H1 (cell line): ENCODE data around the gene MRTFA. TPM values are rescaled to one million over a fixed set of nuclear protein-coding genes. Genes with fewer than 3 reads are reported as not detected.

Experiments used
- CTCF ChIA-PET: fragments of 300-600 bp; sonication (Branson Sonifier 250); formaldehyde crosslinking; loops from one replicate; lab custom pipeline; 2021; ENCODE audit not compliant: partially characterized antibody; lab: Charles Lee
- POLR2A ChIA-PET: fragments of 300-600 bp; sonication (Branson Sonifier 250); formaldehyde crosslinking; loops from one replicate; lab custom pipeline; 2021; ENCODE audit warnings: inconsistent platforms; ENCODE audit not compliant: partially characterized antibody; lab: Charles Lee
- DNase-seq, 2 experiments: peaks; one replicate each; pipeline versions ENCODE4 v3.0.0 to v3.0.0-alpha.2; 2010 to 2022; ENCODE audit warnings: low spot score in 2 of 2, low read depth in 1 of 2, mixed read lengths in 1 of 2
- FAIRE-seq: peaks from 2 replicates; lab custom pipeline; 2011; peaks lifted over from hg19 to GRCh38; lab: Jason Lieb, UNC
- H2AFZ ChIP-seq: 2 replicates; pipeline ENCODE4 v1.8.1; 2012; ENCODE audit warnings: low read length, inconsistent platforms
- H2AK5ac ChIP-seq: 2 replicates; pipeline ENCODE4 v1.6.1; 2013; ENCODE audit warnings: low read depth, low read length
- H2BK120ac ChIP-seq: replicated peaks from 2 replicates; pipeline ENCODE3; 2013; ENCODE audit warnings: low read depth, low read length, inconsistent platforms
- H2BK12ac ChIP-seq: 2 replicates; pipeline ENCODE4 v1.6.1; 2013; ENCODE audit warnings: low read depth, low read length
- H2BK15ac ChIP-seq: 2 replicates; pipeline ENCODE4 v1.6.1; 2013; ENCODE audit warnings: low read length
- H2BK20ac ChIP-seq: 2 replicates; pipeline ENCODE4 v1.6.1; 2013; ENCODE audit warnings: low read length
- H2BK5ac ChIP-seq: 2 replicates; pipeline ENCODE4 v1.6.1; 2013; ENCODE audit warnings: low read depth, low read length
- H3K14ac ChIP-seq: 2 replicates; pipeline ENCODE4 v1.6.1; 2013; ENCODE audit warnings: inconsistent platforms; ENCODE audit not compliant: insufficient read length
- H3K18ac ChIP-seq: 2 replicates; pipeline ENCODE4 v1.6.1; 2013; ENCODE audit warnings: low read length; ENCODE audit errors: extremely low read depth
- H3K23ac ChIP-seq: 2 replicates; pipeline ENCODE4 v1.6.1; 2013; ENCODE audit warnings: inconsistent platforms; ENCODE audit not compliant: insufficient read length
- H3K23me2 ChIP-seq: 2 replicates; pipeline ENCODE4 v1.6.1; 2013; ENCODE audit warnings: low read depth, low read length
- H3K27ac ChIP-seq: 2 replicates; pipeline ENCODE4 v1.6.1; 2011; ENCODE audit warnings: low read depth, low read length, inconsistent platforms
- H3K27me3 ChIP-seq, 4 experiments: replicated peaks in 1 of 4; 1 replicate in 1 of 4; 2 replicates in 3 of 4; pipeline versions ENCODE4 v1.6.1 to v1.8.1; 2011 to 2013; ENCODE audit warnings: low read length in 3 of 4, mild to moderate bottlenecking in 3 of 4, inconsistent platforms in 2 of 4, mixed read lengths in 2 of 4, moderate library complexity in 1 of 4; ENCODE audit not compliant: control insufficient read depth in 3 of 4, insufficient read depth in 3 of 4; ENCODE audit errors: extremely low read depth in 1 of 4
- H3K36me3 ChIP-seq, 4 experiments: 2 replicates each; pipeline versions ENCODE4 v1.6.1 to v1.8.1; 2011 to 2013; ENCODE audit warnings: mild to moderate bottlenecking in 4 of 4, low read length in 3 of 4, moderate library complexity in 2 of 4, control low read depth in 1 of 4, inconsistent platforms in 1 of 4; ENCODE audit not compliant: insufficient read depth in 4 of 4, control insufficient read depth in 2 of 4
- H3K4ac ChIP-seq: replicated peaks from 2 replicates; pipeline ENCODE3; 2013; ENCODE audit warnings: low read length, low read depth, mixed read lengths, inconsistent platforms; ENCODE audit not compliant: insufficient read length
- H3K4me1 ChIP-seq, 4 experiments: replicated peaks in 1 of 4; 1 replicate in 1 of 4; 2 replicates in 3 of 4; pipeline versions ENCODE4 v1.6.1 to v1.8.1; 2011 to 2013; ENCODE audit warnings: low read length in 3 of 4, inconsistent platforms in 2 of 4, mixed read lengths in 1 of 4; ENCODE audit not compliant: insufficient read depth in 4 of 4, control insufficient read depth in 3 of 4
- H3K4me2 ChIP-seq, 2 experiments: 2 replicates each; pipeline versions ENCODE4 v1.6.1 to v1.8.1; 2011 to 2013; ENCODE audit warnings: low read depth in 2 of 2, low read length in 2 of 2, control low read depth in 1 of 2, inconsistent platforms in 1 of 2, mild to moderate bottlenecking in 1 of 2; ENCODE audit not compliant: insufficient read depth in 1 of 2
- H3K4me3 ChIP-seq, 4 experiments: fragments of 200-600, 300-600 bp in 1 of 4; sonication (generic), shearing (Covaris generic), sonication (Bioruptor Twin) in 1 of 4; 2 replicates each; pipeline versions ENCODE4 v1.5.1 to v1.8.1; 2011 to 2016; ENCODE audit warnings: low read length in 4 of 4, low read depth in 3 of 4, control low read depth in 2 of 4, inconsistent platforms in 2 of 4, mild to moderate bottlenecking in 2 of 4, mixed read lengths in 1 of 4, moderate library complexity in 1 of 4; ENCODE audit not compliant: insufficient read depth in 2 of 4; ENCODE audit errors: extremely low read depth in 1 of 4
- H3K56ac ChIP-seq: replicated peaks from 2 replicates; pipeline ENCODE3; 2013; ENCODE audit warnings: low read depth, mild to moderate bottlenecking, mixed read lengths, low read length, inconsistent platforms; ENCODE audit not compliant: insufficient read length
- H3K79me1 ChIP-seq: 2 replicates; pipeline ENCODE4 v1.6.1; 2013; ENCODE audit warnings: low read depth, low read length, control low read depth
- H3K79me2 ChIP-seq, 2 experiments: 2 replicates each; pipeline versions ENCODE4 v1.6.1 to v1.8.1; 2012 to 2013; ENCODE audit warnings: low read length in 2 of 2, mild to moderate bottlenecking in 2 of 2, inconsistent platforms in 1 of 2; ENCODE audit not compliant: insufficient read depth in 2 of 2, control insufficient read depth in 1 of 2
- H3K9ac ChIP-seq, 4 experiments: replicated peaks in 1 of 4; 1 replicate in 1 of 4; 2 replicates in 3 of 4; pipeline versions ENCODE4 v1.6.1 to v1.8.1; 2011 to 2013; ENCODE audit warnings: low read depth in 3 of 4, low read length in 3 of 4, control low read depth in 2 of 4, mild to moderate bottlenecking in 2 of 4, moderate library complexity in 2 of 4, inconsistent platforms in 1 of 4; ENCODE audit errors: extremely low read depth in 1 of 4
- H3K9me3 ChIP-seq, 2 experiments: 2 replicates each; pipeline versions ENCODE4 v1.6.1 to v1.8.1; 2012 to 2013; ENCODE audit warnings: mild to moderate bottlenecking in 2 of 2, moderate library complexity in 2 of 2, control low read depth in 1 of 2, inconsistent platforms in 1 of 2, low read depth in 1 of 2, low read length in 1 of 2, mixed read lengths in 1 of 2; ENCODE audit not compliant: insufficient read depth in 2 of 2
- H4K20me1 ChIP-seq, 2 experiments: replicated peaks in 1 of 2; 2 replicates each; pipeline versions ENCODE3 to v1.8.1; 2011 to 2013; ENCODE audit warnings: inconsistent platforms in 2 of 2, low read length in 2 of 2, mild to moderate bottlenecking in 1 of 2; ENCODE audit not compliant: insufficient read depth in 2 of 2, control insufficient read depth in 1 of 2
- H4K5ac ChIP-seq: 2 replicates; pipeline ENCODE4 v1.6.1; 2013; ENCODE audit warnings: low read length, low read depth, mixed read lengths, inconsistent platforms; ENCODE audit not compliant: insufficient read length
- H4K8ac ChIP-seq: 2 replicates; pipeline ENCODE4 v1.8.0; 2013; ENCODE audit warnings: mild to moderate bottlenecking, moderate library complexity, low read length, inconsistent platforms; ENCODE audit not compliant: insufficient read depth; ENCODE audit errors: extremely low read depth
- H4K91ac ChIP-seq: replicated peaks from 2 replicates; pipeline ENCODE3; 2013; ENCODE audit warnings: low read length, mixed read lengths, inconsistent platforms; ENCODE audit not compliant: insufficient read length
- BCL11A ChIP-seq, 2 experiments: IDR thresholded peaks; one replicate each; pipeline ENCODE4 v1.6.1; 2011; ENCODE audit warnings: low read depth in 2 of 2, low read length in 2 of 2, mild to moderate bottlenecking in 2 of 2
- CHD2 ChIP-seq: IDR thresholded peaks from 2 replicates; pipeline ENCODE4 v1.6.1; 2012; ENCODE audit warnings: low read length, improper control_type of control experiment
- CREB1 ChIP-seq: IDR thresholded peaks from 2 replicates; pipeline ENCODE4 v1.6.1; 2012; ENCODE audit warnings: inconsistent platforms
- E2F6 ChIP-seq: IDR thresholded peaks from 2 replicates; pipeline ENCODE4 v1.6.1; 2012; ENCODE audit warnings: inconsistent platforms
- SP4 ChIP-seq: IDR thresholded peaks from 2 replicates; pipeline ENCODE4 v1.6.1; 2012; ENCODE audit warnings: low read length, inconsistent platforms
- TAF1 ChIP-seq: IDR thresholded peaks from 2 replicates; pipeline ENCODE4 v1.6.1; 2011; ENCODE audit warnings: mild to moderate bottlenecking, low read depth, low read length
- TAF7 ChIP-seq: optimal IDR thresholded peaks from 2 replicates; pipeline ENCODE3; 2011; ENCODE audit warnings: low read depth, mild to moderate bottlenecking, inconsistent platforms, low read length, moderate library complexity, borderline replicate concordance
- ZNF274 ChIP-seq: IDR thresholded peaks from 2 replicates; pipeline ENCODE4 v1.7.0; 2012; ENCODE audit warnings: low read length, borderline replicate concordance; ENCODE audit errors: extremely low read depth
- WGBS, 2 experiments: shearing (Covaris generic) in 1 of 2; methylation state at CpG; one replicate each; pipeline versions ENCODE4 v1.1.6 to v1.1.7; 2013 to 2015; ENCODE audit warnings: low lambda C conversion rate in 2 of 2, mixed read lengths in 2 of 2, inconsistent platforms in 1 of 2, low coverage in 1 of 2, missing lambda C conversion rate in 1 of 2; ENCODE audit not compliant: insufficient replicate concordance in 2 of 2, insufficient coverage in 1 of 2, insufficient read length in 1 of 2; ENCODE audit errors: extremely low coverage in 1 of 2, missing lambda C conversion rate in 1 of 2; 5-methylcytosine and 5-hydroxymethylcytosine counted together
- long read RNA-seq, 2 experiments: library from RNA in 1 of 2; library from capped mRNA in 1 of 2; stranded (forward); transcript quantifications; one replicate each; pipeline ENCODE4 v2.0.0, GENCODE V29; 2021; ENCODE audit warnings: inconsistent platforms in 1 of 2
- polyA minus RNA-seq, 3 experiments: library from RNA; depleted of rRNA, polyadenylated mRNA; stranded (reverse); fragments of >200 nt; gene quantifications; 1 replicate in 2 of 3; 2 replicates in 1 of 3; pipeline ENCODE4 v1.2.3, GENCODE V29; 2011
- polyA plus RNA-seq, 7 experiments: library from polyadenylated mRNA; depleted of rRNA in 3 of 7; stranded (reverse) in 5 of 7; unstranded in 2 of 7; fragments of >200 nt in 5 of 7; fragments of 200-250 nt in 2 of 7; gene quantifications; 1 replicate in 5 of 7; 2 replicates in 1 of 7; 4 replicates in 1 of 7; pipeline versions ENCODE4 v1.2.1 to v1.2.3, GENCODE V29; 2011 to 2013; ENCODE audit warnings: missing spikeins in 2 of 7, mixed read lengths in 2 of 7
- total RNA-seq: library from RNA; stranded (reverse); fragmentation: NEBNext Ultra II Directional; extraction: Animal tissue kit (Norgen Biotek cat#: 25700); gene quantifications from 2 replicates; pipeline ENCODE4 v1.2.1, GENCODE V29; 2021

The MRTFA gene
- total RNA-seq (37.9 and 43.1 TPM in 2 replicates), polyA plus RNA-seq (2011; rRNA removed) (5.4 and 12.8 TPM in 2 replicates), polyA minus RNA-seq (2011; rRNA and poly(A)+ RNA removed) (15.0 and 32.6 TPM in 2 replicates)
- 5.5 TPM for polyA plus RNA-seq (2011; cell fraction: cytosol; rRNA removed)
- 16.9 TPM for polyA plus RNA-seq (2011; cell fraction: nucleus; rRNA removed)
- 22.7 to 30.5 TPM (median 26.3 TPM) in 4 replicates for polyA plus RNA-seq (2012, experiment 1 of 2)
- polyA plus RNA-seq (2012, experiment 2 of 2) = 26.8 TPM
- polyA plus RNA-seq (2013, experiment 1 of 2) = 14.4 TPM
- 14.6 TPM for polyA plus RNA-seq (2013, experiment 2 of 2)
- polyA minus RNA-seq (2011; cell fraction: cytosol; rRNA and poly(A)+ RNA removed) = 37.5 TPM
- polyA minus RNA-seq (2011; cell fraction: nucleus; rRNA and poly(A)+ RNA removed) = 41.3 TPM
- long read RNA-seq, experiment 1, partial matches to known transcripts = 18 of 39 reads
- long read RNA-seq, experiment 1, other reads (novel, unspliced or antisense) = 18 of 39 reads
- long read RNA-seq, experiment 2, partial matches to known transcripts = 0 of 3 reads
- long read RNA-seq, experiment 2, other reads (novel, unspliced or antisense) = 3 of 3 reads

- Histone ChIP-seq H3K27me3 (no peaks in the 10 kb centered on the region), H3K4ac (no peak within 1 kb of the TSS), H3K14ac (no peak within 1 kb of the TSS), H3K79me1 (peaks cover 10% of the 10 kb centered on the region), H3K79me2 (peaks cover 12 to 43% of the 10 kb centered on the region in 2 experiments), H4K20me1 (peaks cover 8 to 10% of the 10 kb centered on the region in 2 experiments), H2BK15ac (0 out of 2 replicates have a peak within 1 kb of the TSS, but pooled peaks have one; percentile 18), H3K4me2 (peak within 1 kb of the TSS; percentile 95 to 100), H3K9ac (peak within 1 kb of the TSS; percentile 78 to 89 (median 80)), H3K18ac (peak within 1 kb of the TSS; percentile 90), H4K91ac (no peak within 1 kb of the TSS), H2BK5ac (no peak within 1 kb of the TSS; the same call in 1 of the 2 replicates), H4K8ac (peak within 1 kb of the TSS; percentile 87), H3K27ac (no peak within 1 kb of the TSS), H3K23me2 (peaks cover 13% of the 10 kb centered on the region; the same call in 1 of the 2 replicates), H3K56ac (peak within 1 kb of the TSS; percentile 80), H2AFZ (peak within 1 kb of the TSS; percentile 94), H3K36me3 (no peaks in the 10 kb centered on the region), H2AK5ac (no peak within 1 kb of the TSS), H2BK120ac (no peak within 1 kb of the TSS), H3K4me3 (peak within 1 kb of the TSS; percentile 74 to 96 (median 81)), H4K5ac (peak within 1 kb of the TSS; percentile 97), H2BK12ac (0 out of 2 replicates have a peak within 1 kb of the TSS, but pooled peaks have one; percentile 75), H3K9me3 (no peaks in the 10 kb centered on the region), H3K4me1 (peaks cover 0 to 8% (median 4%) of the 10 kb centered on the region in 4 experiments; a peak in 6 of 7 replicates), H3K23ac (no peak within 1 kb of the TSS), H2BK20ac (no peak within 1 kb of the TSS)
- peak; percentile 98 to 99 for DNase-seq
- CTCF ChIA-PET = interaction anchor here (1.2 to 1.4 kb wide), 2 partner anchors 9 to 112 kb away, joined by 4 to 5 read pairs; no protein-coding TSS in a partner anchor
- FAIRE-seq = peak; percentile 78
- 2% methylated on average over 38 of the region's 82 CpGs; no CpG with 5 or more reads in 1 of the 2 experiments for WGBS, 2 experiments
- POLR2A ChIA-PET = interaction anchor here (0.6 to 1.9 kb wide), 12 partner anchors 9 to 244 kb away, joined by 3 to 8 read pairs (median 3); no protein-coding TSS in a partner anchor
- TF ChIP-seq ZNF274 (no peak), SP4 (peak; percentile 94), TAF7 (peak; percentile 74), CHD2 (peak; percentile 87), TAF1 (peak; percentile 92), CREB1 (peak; percentile 78), BCL11A (IDR thresholded peaks at IDR 0.05; ENCODE audit: low read depth in 2 of 2, low read length in 2 of 2) (no peak), E2F6 (peak; percentile 53)
Measured at GRCh38 chr22:40636380-40637182, at the start of gene MRTFA. TSS of gene MRTFA (minus strand) at chr22:40636719.
